Spinal cord (tissue), 10 donors: Measurements from ENCODE around the gene PPAN. TPM values are rescaled to one million over a fixed set of nuclear protein-coding genes. Genes with fewer than 3 reads are reported as not detected.

Source experiments
- DNase-seq, 6 donors: peaks; one replicate each; pipeline versions ENCODE4 v3.0.0 to v3.0.0-alpha.2; 2013 to 2015; ENCODE audit warnings: low spot score in 6 of 6, low read depth in 4 of 6
- H3K27ac ChIP-seq: one replicate; pipeline ENCODE4 v1.5.1; 2013; ENCODE audit warnings: low read depth, low read length, control low read depth
- H3K27me3 ChIP-seq: one replicate; pipeline ENCODE4 v1.6.1; 2013; ENCODE audit warnings: low read length; ENCODE audit not compliant: control insufficient read depth, insufficient read depth
- H3K36me3 ChIP-seq: one replicate; pipeline ENCODE4 v1.6.1; 2013; ENCODE audit warnings: low read length; ENCODE audit not compliant: control insufficient read depth, insufficient read depth
- H3K4me1 ChIP-seq: one replicate; pipeline ENCODE4 v1.6.1; 2013; ENCODE audit warnings: low read length; ENCODE audit not compliant: control insufficient read depth, insufficient read depth
- H3K4me3 ChIP-seq: one replicate; pipeline ENCODE4 v1.5.1; 2013; ENCODE audit warnings: low read depth, low read length, control low read depth
- H3K9me3 ChIP-seq: one replicate; pipeline ENCODE4 v1.6.1; 2013; ENCODE audit warnings: low read length; ENCODE audit not compliant: control insufficient read depth, insufficient read depth
- WGBS: methylation state at CpG from one replicate; pipeline ENCODE4 v1.1.5; 2013; ENCODE audit warnings: missing lambda C conversion rate; ENCODE audit not compliant: insufficient coverage; 5-methylcytosine and 5-hydroxymethylcytosine counted together
- polyA plus RNA-seq, 2 donors: library from polyadenylated mRNA; unstranded; fragments of 120-200 nt; gene quantifications; one replicate each; pipeline ENCODE4 v1.2.1, GENCODE V29; 2013; ENCODE audit not compliant: insufficient read length in 2 of 2
- total RNA-seq, 2 donors: library from RNA; depleted of rRNA in 1 of 2; stranded (reverse); fragments of 120-200 nt in 1 of 2; fragments of >200 nt in 1 of 2; gene quantifications; one replicate each; pipeline versions ENCODE4 v1.2.3 to v1.2.4, GENCODE V29; 2013 to 2014
- donor health status: healthy.

Gene PPAN
- total and polyA plus RNA-seq, 4 donors = 16.0 to 43.3 (median 28.5) TPM

GRCh38 chr19:10083911-10084310 is 22.3 kb upstream of the PPAN start:
- no peaks in the 10 kb centered on the region for H3K9me3 ChIP-seq
- DNase-seq = no peak
- no peak overlapping the region for H3K27ac ChIP-seq
- H3K4me3 ChIP-seq = no peak overlapping the region
- H3K36me3 ChIP-seq = no peaks in the 10 kb centered on the region
- H3K4me1 ChIP-seq = peaks cover 15% of the 10 kb centered on the region
- 83% methylated on average over 8 of the region's 9 CpGs for whole genome bisulfite sequencing
- H3K27me3 ChIP-seq = no peaks in the 10 kb centered on the region

- 88% methylated on average over 1 of the region's 3 CpGs for WGBS
- H3K4me1 ChIP-seq = peaks cover 15% of the 10 kb centered on the region
These were observed 21.4 kb upstream of the PPAN start for GRCh38 chr19:10084803-10085202.

GRCh38 chr19:10085641-10086590 is 20.2 kb upstream of the PPAN start, which contains the start of gene SHFL:
TSS of gene SHFL (plus strand) at chr19:10086317. CDS start at chr19:10086428, 111 bp downstream.
- Histone ChIP-seq H3K4me3 (peak within 1 kb of the TSS; percentile 86), H3K4me1 (peaks cover 15% of the 10 kb centered on the region), H3K27me3 (no peaks in the 10 kb centered on the region), H3K9me3 (no peaks in the 10 kb centered on the region), H3K36me3 (peaks cover 13% of the 10 kb centered on the region), H3K27ac (peak within 1 kb of the TSS; percentile 60)
- 3% methylated on average over 77 of the region's 81 CpGs for WGBS
- DNase-seq = peak in 2 of 6 donors; percentile 75 to 84

More at GRCh38 chr19:10084803-10085202, 21.4 kb upstream of the PPAN start:
- Histone ChIP-seq H3K36me3 (peaks cover 6% of the 10 kb centered on the region), H3K4me3 (no peak overlapping the region), H3K27me3 (no peaks in the 10 kb centered on the region), H3K9me3 (no peaks in the 10 kb centered on the region), H3K27ac (no peak overlapping the region)
- no peak for DNase-seq

DNA sequence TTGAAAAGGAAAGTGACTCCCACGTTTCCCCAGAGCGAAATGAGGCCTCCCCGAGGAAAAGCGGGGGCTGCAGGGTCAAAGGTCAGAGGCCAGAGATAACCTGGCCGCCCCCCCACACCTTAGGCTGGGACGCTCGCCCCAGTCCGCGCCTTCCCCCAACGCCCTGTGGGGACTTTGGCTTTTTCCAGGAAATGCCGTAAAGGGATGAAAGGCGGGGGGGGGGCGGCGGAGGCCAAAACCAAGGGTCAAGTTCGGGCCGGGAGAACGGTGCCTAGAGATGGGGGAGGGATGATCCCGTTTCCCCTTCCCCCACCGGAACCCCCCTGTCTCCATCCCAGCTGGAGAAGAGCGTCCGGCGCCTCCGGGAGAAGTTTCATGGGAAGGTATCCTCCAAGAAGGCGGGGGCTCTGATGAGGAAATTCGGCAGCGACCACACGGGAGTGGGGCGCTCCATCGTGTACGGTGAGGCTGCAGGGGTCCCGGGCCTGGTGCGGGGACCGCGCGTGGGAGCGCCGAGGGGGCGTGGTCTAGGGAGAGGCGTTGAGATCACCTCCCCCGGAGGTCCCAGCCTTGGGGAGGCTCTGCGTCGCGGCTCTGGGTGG is 19.5 kb upstream of the PPAN start:
- Histone ChIP-seq H3K36me3 (peaks cover 20% of the 10 kb centered on the region), H3K9me3 (no peaks in the 10 kb centered on the region), H3K27me3 (no peaks in the 10 kb centered on the region), H3K4me3 (peak overlapping the region; percentile 86), H3K4me1 (peaks cover 15% of the 10 kb centered on the region), H3K27ac (peak overlapping the region; percentile 60)
- DNase-seq = peak in 1 of 6 donors; percentile 26
- 1% methylated on average over 23 of the region's 43 CpGs for WGBS

DNA sequence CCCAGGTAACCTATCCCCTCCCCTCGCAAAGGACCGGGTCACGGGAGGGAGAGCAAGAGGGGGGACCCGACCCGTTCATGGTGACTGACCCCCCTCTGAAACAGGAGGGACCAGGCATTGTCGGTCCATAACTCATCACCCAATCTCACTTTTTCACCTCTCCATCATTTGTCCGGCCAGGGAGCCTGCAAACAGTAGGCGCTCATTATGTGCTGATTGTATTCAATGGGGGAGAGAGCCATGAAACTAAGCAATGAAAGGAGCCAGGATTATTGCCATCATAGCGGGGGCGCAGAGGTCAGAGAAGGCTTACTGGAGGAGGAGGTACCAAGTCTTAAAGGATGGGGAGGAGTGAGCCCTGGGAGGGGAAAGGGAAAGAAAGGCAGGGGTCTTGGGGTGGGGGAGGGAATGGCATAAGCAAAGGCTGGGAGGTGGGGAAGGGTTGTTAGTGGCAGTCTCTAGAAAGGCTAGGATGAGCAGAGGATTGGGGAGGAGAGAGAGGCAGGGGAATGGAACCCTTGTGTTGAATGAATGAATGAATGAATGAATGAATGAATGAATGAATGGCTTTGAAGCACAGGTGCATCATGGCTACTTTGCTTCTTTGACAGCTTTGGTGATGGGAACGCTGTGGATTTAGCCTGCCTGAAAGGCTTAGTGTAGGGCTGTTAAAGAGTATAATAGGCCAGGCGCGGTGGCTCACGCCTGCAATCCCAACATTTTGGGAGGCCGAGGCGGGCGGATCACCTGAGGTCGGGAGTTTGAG is 18.7 kb upstream of the PPAN start:
- H3K27ac ChIP-seq = no peak overlapping the region
- 90% methylated on average over 4 of the region's 18 CpGs for WGBS
- DNase-seq = no peak
- peaks cover 15% of the 10 kb centered on the region for H3K4me1 ChIP-seq
- H3K27me3 ChIP-seq = no peaks in the 10 kb centered on the region
- peaks cover 28% of the 10 kb centered on the region for H3K36me3 ChIP-seq
- H3K4me3 ChIP-seq = no peak overlapping the region
- no peaks in the 10 kb centered on the region for H3K9me3 ChIP-seq

DNA sequence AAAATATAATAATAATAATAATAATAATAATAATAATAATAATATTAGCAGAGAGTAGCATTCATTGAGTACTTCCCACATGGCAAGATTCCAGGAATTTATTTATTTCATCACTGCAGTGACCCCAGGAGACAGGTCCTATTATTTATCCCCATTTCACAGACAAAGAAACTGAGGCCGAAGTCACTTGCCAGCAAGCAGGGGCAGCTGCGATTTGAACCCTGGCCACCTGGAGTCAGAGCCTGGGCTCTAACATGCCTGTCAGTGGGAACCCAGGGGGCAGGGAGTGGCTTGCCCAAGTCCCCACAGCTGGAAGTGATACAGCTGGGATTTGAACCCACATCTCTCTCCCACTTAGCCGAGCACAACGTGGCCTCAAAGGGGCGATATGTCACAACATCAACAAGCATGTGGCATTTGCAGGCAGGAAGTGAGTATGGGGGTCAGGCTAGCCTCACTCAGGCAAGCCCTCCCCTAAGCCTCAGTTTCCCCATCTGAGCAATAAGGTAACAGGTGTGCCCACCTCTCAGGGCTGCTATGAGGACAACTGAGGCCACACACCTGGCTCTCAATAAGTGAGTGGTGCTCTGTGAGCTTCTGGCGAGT is 17.1 kb upstream of the PPAN start:
- WGBS = 87% methylated on average over 5 of the region's 6 CpGs
- Histone ChIP-seq H3K36me3 (peaks cover 37% of the 10 kb centered on the region), H3K9me3 (no peaks in the 10 kb centered on the region), H3K4me1 (peaks cover 15% of the 10 kb centered on the region), H3K4me3 (no peak overlapping the region), H3K27me3 (no peaks in the 10 kb centered on the region), H3K27ac (no peak overlapping the region)
- no peak for DNase-seq

DNA sequence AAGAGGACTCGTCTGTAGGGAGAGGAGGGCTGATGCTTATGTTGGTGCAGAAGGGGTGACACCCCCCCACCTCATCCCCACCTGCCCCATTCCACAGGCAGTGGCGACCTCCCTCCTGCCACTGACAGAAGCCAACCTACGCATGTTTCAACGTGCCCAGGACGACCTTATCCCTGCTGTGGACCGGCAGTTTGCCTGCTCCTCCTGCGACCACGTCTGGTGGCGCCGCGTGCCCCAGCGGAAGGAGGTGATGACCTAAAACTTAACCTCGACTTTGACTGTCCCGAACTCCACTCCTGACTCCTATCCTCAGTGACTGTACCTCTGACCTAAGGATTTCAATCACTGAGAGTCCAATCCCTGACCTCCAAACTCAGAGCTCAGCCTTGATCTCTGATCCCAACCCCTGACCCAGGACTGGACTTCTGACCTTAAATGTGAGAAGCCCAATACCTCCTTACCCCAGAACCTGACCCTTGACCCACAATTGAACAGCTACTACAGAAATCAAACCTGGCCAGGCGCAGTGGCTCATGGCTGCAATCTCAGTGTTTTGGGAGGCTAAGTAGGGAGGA is 16.3 kb upstream of the PPAN start:
- Histone ChIP-seq H3K4me3 (no peak overlapping the region), H3K9me3 (no peaks in the 10 kb centered on the region), H3K4me1 (peaks cover 15% of the 10 kb centered on the region), H3K27me3 (no peaks in the 10 kb centered on the region), H3K36me3 (peaks cover 37% of the 10 kb centered on the region), H3K27ac (no peak overlapping the region)
- DNase-seq = no peak
- 82% methylated on average over 14 of the region's 15 CpGs for WGBS

GRCh38 chr19:10091370-10091687 is 14.8 kb upstream of the PPAN start:
- Histone ChIP-seq H3K27me3 (no peaks in the 10 kb centered on the region), H3K9me3 (no peaks in the 10 kb centered on the region), H3K4me1 (peaks cover 14% of the 10 kb centered on the region), H3K27ac (no peak overlapping the region), H3K36me3 (peaks cover 37% of the 10 kb centered on the region), H3K4me3 (no peak overlapping the region)
- 89% methylated on average over 17 of the region's 17 CpGs for WGBS
- DNase-seq = no peak
